Measurements from ENCODE around the gene SLC2A13.
"Not testable (repeated sequence)": the region's sequence is repeated elsewhere in the genome, so short reads cannot be mapped to it uniquely, and the experiment has no call there.

Gene SLC2A13

DNA sequence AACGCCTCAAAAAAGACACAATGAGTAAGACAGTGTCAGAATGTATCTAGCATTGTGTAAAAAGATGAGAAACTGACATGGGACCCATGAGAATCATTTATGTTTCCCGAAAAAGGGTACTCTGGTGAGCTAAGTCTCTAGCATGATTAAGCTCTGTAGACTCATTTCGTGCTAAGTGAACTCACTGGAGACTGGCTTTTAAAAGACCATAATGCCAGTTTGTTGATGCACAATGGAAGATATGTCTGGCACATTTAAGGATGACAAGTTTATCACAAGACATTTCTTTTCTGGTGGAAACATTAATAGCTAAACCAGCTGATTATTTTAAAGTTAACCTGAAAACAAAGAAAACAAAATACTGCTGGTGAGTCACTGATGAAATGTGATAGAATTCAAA, 233.5 kb downstream of the SLC2A13 start:
- DNase-seq (ENCODE audit: low spot score) = no peak

GRCh38 chr12:39868328-39868725, 237.6 kb downstream of the SLC2A13 start:
- DNase-seq (ENCODE audit: low spot score) = no peak

DNA sequence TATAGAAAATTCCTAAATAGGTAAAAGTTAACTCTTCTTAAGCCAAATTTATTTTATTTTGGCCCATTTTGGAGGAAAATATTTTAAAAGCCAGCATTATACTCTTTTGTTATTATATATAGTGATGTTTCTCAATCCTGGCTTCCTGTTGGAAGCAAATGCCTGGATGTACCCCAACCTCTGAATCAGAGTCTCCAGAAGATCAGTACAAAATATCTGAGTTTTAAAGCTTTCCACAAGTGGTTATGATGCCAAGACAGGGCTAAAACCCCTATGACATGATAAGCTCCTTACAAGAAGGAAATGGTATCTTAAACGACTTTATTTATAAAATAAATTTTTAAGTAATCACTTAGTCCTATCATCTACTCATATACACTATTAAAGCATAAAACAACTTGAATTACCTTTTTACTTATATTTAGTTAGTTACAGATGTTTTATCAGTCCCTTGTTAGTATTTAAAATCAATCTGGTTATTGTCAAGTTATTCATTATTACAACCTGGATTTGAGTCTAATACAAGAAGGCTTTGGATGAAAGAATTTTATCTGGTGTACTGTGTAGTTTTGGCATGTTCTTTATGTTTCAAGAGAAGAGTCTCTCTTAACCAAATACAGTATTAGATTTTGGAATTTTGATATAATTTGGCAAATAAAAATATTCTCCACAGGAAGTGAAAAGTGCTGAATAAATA, 238.1 kb downstream of the SLC2A13 start:
- no peak for DNase-seq (ENCODE audit: low spot score)

- DNase-seq (ENCODE audit: low spot score) = no peak
Observed at GRCh38 chr12:39866135-39866534, 239.7 kb downstream of the SLC2A13 start.

DNA sequence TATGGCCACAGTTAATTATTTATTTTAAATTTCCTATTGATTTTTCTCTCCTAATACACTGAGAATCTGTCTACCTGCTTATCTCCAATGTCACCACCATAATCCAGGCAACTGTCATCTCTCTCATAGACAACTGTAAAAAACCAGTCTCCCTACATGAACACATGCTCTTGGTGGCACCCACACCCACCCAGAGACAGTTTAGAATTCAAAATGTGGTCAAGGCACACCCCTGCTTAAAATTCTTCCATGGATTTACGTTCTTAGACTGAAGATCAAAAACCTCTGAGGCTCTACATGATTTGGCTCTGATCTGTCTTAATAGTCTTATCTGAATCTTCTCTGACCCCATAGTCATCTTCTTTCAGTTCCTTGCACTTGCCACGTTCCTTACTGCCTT, 245.2 kb downstream of the SLC2A13 start:
- no peak for DNase-seq (ENCODE audit: low spot score)

DNA sequence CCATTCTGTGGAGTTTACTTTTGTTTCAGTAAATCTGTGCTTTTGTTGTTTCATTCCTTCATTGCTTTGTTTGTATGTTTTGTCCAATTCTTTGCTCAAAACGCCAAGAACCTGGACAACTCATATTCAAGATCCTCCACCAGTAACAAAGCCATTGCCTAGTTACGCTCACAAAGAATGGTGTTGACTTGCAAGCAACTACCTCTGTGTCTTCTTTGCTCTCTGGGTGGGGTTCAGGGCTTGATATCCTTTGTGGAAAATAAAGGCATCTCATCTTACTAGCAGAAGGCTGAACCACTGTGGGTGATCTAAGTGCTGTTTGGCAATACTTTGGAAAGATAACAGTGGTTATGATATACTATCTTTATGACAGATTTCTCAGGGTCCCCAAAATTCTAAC, 252.9 kb downstream of the SLC2A13 start:
- no peak for DNase-seq (ENCODE audit: low spot score)

DNA sequence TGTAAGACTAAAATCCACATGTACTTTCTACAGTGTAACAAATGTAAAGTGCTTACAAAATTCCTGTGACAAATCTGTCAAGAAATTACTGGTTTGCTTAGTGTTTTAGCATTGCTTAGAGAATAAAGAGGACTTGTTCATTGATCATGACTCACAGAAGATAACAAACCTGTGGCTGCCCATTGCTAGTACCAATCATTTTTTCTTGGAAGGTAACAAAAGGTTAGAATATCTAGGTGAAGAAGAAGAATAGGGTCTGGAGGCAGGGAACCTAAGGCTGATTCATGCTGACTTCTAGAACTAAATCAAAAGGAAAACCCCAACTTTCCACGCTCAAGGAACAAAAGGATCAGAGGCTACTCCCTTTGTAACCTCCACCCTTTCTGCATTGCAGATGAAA, 253.5 kb downstream of the SLC2A13 start:
- no peak for DNase-seq (ENCODE audit: low spot score)

- not testable (repeated sequence) for DNase-seq (ENCODE audit: low spot score)
Observed at GRCh38 chr12:39848218-39848617, 257.7 kb downstream of the SLC2A13 start.

- no peak for DNase-seq (ENCODE audit: low spot score)
Observed at GRCh38 chr12:39846971-39847650, 258.8 kb downstream of the SLC2A13 start.

DNA sequence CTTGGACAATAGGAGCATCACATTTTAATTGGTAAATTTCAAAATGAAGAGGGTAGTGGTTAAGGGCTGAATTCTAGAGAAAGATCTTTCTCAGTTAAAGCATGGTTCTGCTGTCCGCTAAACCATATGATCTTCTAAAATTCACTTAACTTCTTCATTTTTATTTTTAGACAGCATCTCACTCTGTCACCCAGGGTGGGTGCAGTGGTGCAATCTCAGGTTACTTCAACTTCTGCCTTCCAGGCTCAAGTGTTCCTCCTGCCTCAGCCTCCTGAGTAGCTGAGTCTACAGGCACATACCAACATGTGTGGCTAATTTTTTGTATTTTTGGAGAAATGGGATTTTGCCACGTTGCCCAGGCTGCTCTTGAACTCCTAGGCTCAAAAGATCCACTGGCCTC, 259.6 kb downstream of the SLC2A13 start:
- no peak for DNase-seq (ENCODE audit: low spot score)

- no peak for DNase-seq (ENCODE audit: low spot score)
Observed at GRCh38 chr12:39840422-39840821, 265.5 kb downstream of the SLC2A13 start.

- DNase-seq (ENCODE audit: low spot score) = no peak
Observed at GRCh38 chr12:39839072-39839471, 266.8 kb downstream of the SLC2A13 start.

DNA sequence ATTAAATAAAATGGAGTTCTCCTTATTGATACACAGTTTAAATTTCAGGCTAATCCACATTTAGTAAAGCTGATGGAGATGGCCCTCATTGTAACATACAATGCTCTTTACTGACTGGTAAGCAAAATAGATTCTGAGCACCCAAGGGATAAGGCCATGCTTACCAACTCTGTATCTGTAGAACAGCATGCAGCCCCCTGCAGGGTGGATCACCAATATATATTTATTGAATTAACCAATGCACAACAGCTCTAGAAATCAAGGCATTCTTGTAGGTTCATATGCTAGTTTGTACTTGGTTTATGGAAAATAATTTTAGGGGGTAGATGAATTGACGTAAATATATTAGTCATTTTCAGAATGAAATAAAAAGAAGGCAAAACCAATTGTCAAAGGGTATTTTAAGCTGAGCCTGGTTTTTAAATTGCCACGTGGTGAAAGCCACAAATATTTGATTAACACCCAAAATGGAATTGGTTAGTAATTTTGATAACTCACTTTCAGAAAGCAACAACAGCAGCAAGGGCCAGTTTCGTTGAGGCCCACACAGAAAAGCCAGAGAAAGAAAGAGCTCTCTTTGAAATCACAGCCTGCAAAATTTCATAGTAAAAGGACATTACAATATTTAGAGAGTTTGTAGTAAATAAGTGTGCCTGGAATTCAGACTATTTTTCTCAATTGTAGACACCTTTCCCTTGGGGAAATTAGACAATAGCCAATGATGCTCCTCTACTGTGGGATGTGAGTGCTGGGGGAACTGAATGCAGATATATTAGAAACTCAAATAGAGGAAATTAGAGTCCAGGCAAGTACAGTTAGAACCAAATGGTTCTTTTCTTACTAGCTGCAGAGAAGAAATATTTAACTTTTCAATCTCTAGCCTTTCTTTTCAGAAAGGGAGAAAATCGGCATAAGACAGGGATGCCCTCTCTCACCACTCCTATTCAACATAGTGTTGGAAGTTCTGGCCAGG, 270.1 kb downstream of the SLC2A13 start:
- no peak for DNase-seq (ENCODE audit: low spot score)

DNA sequence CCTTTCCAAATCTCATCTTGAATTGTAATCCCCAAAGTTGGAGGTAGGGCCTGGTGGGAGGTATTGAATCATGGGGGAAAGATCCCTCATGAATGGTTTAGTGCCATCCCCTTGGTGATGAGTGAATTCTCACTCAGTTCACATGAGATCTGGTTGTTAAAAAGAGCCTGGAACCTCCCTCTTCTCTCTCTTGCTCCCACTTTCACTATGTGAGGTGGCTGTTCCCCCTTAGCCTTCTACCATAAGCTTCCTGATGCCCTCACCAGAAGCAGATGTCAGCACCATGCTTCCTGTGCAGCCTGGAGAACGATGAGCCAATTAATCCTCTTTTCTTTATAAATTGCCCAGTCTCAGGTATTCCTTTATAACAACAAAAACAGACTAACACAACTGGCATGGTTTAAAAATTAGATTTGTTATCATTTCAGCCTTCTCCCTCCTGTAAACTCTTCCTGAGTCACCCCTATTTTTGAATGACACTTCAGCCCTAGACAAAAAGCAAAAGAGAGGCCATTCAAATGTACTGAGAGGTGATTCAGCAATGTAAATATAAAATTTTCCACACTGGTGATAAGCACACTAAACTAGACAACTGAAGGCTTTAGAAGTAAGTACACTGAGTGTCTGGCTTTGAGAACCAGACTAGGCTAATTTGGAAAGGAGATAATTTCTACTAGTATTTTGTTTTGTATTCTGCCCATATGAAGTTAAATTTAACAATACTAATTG, 274.1 kb downstream of the SLC2A13 start:
- no peak for DNase-seq (ENCODE audit: low spot score)

DNA sequence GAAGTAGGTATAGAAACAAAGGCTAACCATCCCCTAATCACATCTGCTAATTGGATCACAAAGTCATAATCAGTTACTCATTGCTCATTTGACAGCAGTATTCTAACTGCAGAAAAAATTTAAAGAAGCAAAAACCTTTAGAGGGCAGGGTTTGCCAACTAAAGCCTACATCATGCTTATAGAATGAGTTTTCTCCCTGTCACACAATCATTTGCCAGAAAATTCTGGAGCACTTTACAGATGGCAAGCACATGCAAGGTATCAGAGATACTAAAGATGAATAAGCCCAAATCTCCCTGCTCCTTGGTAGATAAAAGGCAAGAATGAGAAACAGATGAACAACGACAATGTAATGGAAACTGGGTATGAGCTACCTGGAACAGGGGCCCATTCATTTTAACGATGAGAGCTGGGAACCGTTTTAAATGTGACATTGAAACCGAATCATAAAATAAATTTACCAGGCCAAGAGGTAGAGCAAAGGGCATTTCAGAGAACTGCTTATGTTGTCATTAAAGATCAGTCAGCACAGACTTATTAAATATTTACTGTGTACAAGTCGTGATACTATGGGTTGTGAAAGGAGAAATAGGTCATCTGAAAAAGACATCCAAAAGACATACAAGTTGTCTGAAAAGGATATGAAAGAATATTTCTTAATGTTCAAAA, 274.9 kb downstream of the SLC2A13 start:
- no peak for DNase-seq (ENCODE audit: low spot score)

- DNase-seq (ENCODE audit: low spot score) = no peak
Observed at GRCh38 chr12:39830171-39830570, 275.7 kb downstream of the SLC2A13 start.

DNA sequence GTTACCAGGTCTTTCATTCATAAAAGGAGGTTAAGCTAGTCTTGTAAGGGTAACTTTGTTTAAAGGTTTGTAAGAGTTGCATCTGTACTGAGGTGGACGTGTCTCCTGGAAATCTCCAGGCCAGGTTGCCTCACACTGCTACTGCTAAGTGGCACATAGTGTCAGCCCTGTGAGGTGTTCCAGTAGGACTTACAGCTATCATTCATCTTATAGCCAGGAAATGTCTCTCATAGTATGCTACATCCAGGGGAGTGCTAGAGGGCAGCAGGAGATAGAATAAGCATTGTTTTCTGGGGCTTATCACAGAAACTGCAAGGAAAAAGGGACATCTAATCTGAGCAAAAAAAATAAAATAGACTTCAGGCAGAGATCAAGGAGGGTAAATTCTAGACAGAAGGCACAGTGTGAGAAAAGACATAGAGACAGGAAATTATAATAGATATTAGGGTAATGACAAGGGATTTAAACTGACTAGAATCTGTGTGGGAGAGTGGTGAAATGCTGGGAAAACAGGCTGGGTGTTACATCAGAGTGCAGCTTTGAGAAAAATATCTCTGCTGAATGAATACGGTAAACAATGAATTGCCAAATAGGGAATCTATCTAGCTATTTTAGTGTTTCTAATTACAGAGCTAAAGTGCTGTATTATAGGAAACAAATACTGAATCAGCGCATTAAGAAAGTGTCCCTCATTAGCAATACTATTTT, 281.2 kb downstream of the SLC2A13 start:
- no peak for DNase-seq (ENCODE audit: low spot score)

DNA sequence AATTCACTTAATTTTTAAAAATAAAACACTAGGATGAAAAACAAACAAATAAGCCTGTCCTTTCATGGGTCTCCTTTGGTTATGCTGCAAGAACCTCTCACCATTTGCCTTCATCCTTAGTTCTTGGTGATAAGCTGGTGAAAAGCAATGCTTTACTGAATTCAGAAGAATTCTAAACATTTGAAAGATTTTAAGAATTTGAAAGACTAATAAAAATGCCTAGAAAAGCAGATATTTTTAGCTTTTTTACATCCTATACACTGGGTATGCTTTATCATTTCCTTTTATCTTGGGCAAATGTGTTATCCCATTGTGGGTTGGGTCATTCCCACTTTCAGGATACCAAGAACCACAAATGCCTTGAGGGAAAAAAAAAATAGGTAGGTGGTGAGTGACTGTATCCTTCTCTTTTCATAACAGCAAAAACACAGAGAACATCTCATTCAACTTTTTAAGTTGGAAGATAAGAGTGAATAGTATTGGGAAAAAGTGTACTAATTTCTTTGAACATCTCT, 289.2 kb downstream of the SLC2A13 start:
- no peak for DNase-seq (ENCODE audit: low spot score)

DNA sequence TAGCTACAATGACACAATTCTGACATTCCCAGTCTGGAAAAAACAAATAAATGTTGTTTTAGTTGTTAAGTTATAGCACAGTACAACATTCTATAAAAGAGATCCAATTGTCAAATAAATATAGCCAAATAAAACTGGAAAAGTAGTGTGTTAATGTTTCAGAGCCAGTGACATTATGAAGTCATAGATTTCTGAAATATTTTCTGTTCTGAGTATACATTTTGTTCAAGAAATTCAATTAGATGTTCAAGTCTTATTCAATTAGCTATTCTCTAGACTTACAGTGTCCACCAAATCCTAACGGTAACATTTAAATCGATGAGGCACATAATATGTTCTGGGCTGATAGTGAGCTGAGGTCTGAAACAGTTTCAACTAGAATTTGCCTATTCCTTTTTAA, 290.1 kb downstream of the SLC2A13 start:
- no peak for DNase-seq (ENCODE audit: low spot score)

DNA sequence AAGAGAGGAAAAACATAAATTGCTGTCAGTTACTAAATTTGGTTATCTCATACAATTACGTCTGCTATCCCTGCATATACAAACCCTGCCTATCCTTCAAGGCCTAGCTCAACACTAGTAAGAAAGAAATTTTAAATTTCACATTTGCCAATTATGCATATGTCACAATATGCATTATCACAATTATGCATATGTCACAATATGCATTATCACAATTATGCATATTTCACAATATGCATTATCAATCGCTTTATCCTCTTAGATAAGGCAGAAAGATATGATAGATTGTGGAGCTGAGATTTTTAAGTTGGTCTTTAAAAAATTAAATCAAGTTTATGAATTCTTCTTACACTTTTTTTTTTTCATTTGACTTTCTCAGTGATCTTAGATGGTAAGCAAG, 291.3 kb downstream of the SLC2A13 start:
- DNase-seq (ENCODE audit: low spot score) = no peak
